MCF 10A (cell line): ENCODE measurements around the gene C20orf144. TPM values are rescaled to one million over a fixed set of nuclear protein-coding genes. Genes with fewer than 3 reads are reported as not detected.
"Not testable (repeated sequence)": the region's sequence is repeated elsewhere in the genome, so short reads cannot be mapped to it uniquely, and the experiment has no call there.

Experiments used
- BruUV-seq: library from RNA; stranded (reverse); fragments of 400-500 nt; replicated peaks from 2 replicates; lab custom pipeline; 2021; lab: Mats Ljungman, UMichigan
- CTCF ChIA-PET: fragments of 300-600 bp; sonication (Branson Sonifier 250); formaldehyde crosslinking; extraction: SDS; loops from one replicate; lab custom pipeline; 2021; ENCODE audit warnings: antibody characterized with exemption, inconsistent platforms; lab: Yijun Ruan, JAX
- POLR2A ChIA-PET: fragments of 300-600, 350-650 bp; sonication (Branson Sonifier 250); formaldehyde crosslinking; extraction: SDS; loops from one replicate; lab custom pipeline; 2020; ENCODE audit warnings: antibody characterized with exemption, inconsistent platforms; lab: Yijun Ruan, JAX
- DNase-seq: peaks from one replicate; pipeline ENCODE4 v3.0.0-alpha.2; 2018; ENCODE audit not compliant: unreplicated experiment
- H3K27ac Mint-ChIP-seq: one replicate; pipeline ENCODE4 v1.8.0; 2022; ENCODE audit warnings: mild to moderate bottlenecking, low read depth, mixed read lengths; ENCODE audit not compliant: unreplicated experiment
- H3K27me3 Mint-ChIP-seq: one replicate; pipeline ENCODE4 v1.8.0; 2022; ENCODE audit warnings: mixed read lengths; ENCODE audit not compliant: insufficient read depth, unreplicated experiment
- H3K36me3 Mint-ChIP-seq: one replicate; pipeline ENCODE4 v1.8.0; 2022; ENCODE audit warnings: mild to moderate bottlenecking, moderate library complexity, mixed read lengths; ENCODE audit not compliant: insufficient read depth, unreplicated experiment
- H3K4me1 Mint-ChIP-seq: one replicate; pipeline ENCODE4 v1.8.0; 2022; ENCODE audit warnings: mixed read lengths; ENCODE audit not compliant: insufficient read depth, unreplicated experiment
- H3K4me3 Mint-ChIP-seq: one replicate; pipeline ENCODE4 v1.8.0; 2022; ENCODE audit warnings: mild to moderate bottlenecking, moderate library complexity, mixed read lengths; ENCODE audit not compliant: unreplicated experiment
- H3K9me3 Mint-ChIP-seq: one replicate; pipeline ENCODE4 v1.8.0; 2022; ENCODE audit warnings: mixed read lengths; ENCODE audit not compliant: unreplicated experiment
- CTCF ChIP-seq: fragments of 200-600 bp; IDR thresholded peaks from one replicate; pipeline ENCODE4 v1.8.0; 2022; ENCODE audit warnings: antibody characterized with exemption, mild to moderate bottlenecking; ENCODE audit not compliant: unreplicated experiment
- intact Hi-C: fragments of 100-400 bp; cut with micrococcal nuclease; formaldehyde crosslinking; loops from 2 replicates; pipeline ENCODE4 v1.14.1; 2022
- total RNA-seq: library from RNA; stranded (reverse); gene quantifications from 2 replicates; pipeline ENCODE4 v1.2.3, GENCODE V29; 2022

Gene C20orf144
- total RNA-seq, 1 experiment from 2014 or later, result 0.21 TPM

DNA sequence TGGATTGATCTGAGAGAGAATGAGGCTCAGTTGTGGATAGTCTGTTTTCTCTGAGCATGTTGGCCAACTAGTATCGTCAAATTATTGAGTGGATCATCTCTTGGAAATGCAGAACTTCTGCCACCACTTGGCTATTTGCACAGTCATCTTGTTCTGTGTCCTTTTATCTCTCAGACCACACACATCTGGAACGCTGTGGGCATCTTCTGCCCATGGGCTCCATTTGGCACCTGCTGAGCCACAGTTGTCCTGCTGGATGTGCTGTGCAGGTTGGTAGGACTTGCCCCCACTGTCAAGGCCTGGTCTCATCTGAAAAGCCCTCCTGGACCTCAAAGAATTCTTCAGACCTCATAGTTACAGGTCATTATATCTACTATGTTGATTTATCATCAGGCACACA lies 16.7 kb upstream of the C20orf144 start:
- CTCF ChIA-PET, result interaction anchor here (1.2 kb wide), 1 partner anchor 23 kb away, joined by 4 read pairs; no protein-coding TSS in a partner anchor
- peaks cover 45% of the 10 kb centered on the region for H3K36me3 Mint-ChIP-seq
- TF ChIP-seq CTCF, result no peak
- no peak overlapping the region for H3K4me3 Mint-ChIP-seq
- H3K9me3 Mint-ChIP-seq, result no peaks in the 10 kb centered on the region
- POLR2A ChIA-PET, result interaction anchor here (1.1 kb wide), 1 partner anchor 35 kb away, joined by 3 read pairs; no protein-coding TSS in a partner anchor
- intact Hi-C loops, result no loop called here
- BruUV-seq, result no TSS peak
- H3K27ac Mint-ChIP-seq, result no peak overlapping the region
- H3K4me1 Mint-ChIP-seq, result peaks cover 10% of the 10 kb centered on the region
- DNase-seq, result no peak
- no peaks in the 10 kb centered on the region for H3K27me3 Mint-ChIP-seq

- no peak for DNase-seq
- Mint-ChIP-seq H3K27me3 (no peaks in the 10 kb centered on the region), H3K27ac (no peak overlapping the region), H3K4me1 (peaks cover 10% of the 10 kb centered on the region), H3K4me3 (no peak overlapping the region), H3K9me3 (no peaks in the 10 kb centered on the region), H3K36me3 (peaks cover 37% of the 10 kb centered on the region)
- TF ChIP-seq CTCF, result no peak
- BruUV-seq, result no TSS peak
- CTCF ChIA-PET, result interaction anchor here (1.7 kb wide), 1 partner anchor 30 kb away, joined by 4 read pairs; no protein-coding TSS in a partner anchor
- POLR2A ChIA-PET, result interaction anchor here (0.7 to 1.1 kb wide), 3 partner anchors 10 to 50 kb away, joined by 3 read pairs; no protein-coding TSS in a partner anchor
- intact Hi-C loops, result no loop called here
These were observed 15.9 kb upstream of the C20orf144 start for GRCh38 chr20:33646191-33646590.

GRCh38 chr20:33646959-33647602 lies 15.0 kb upstream of the C20orf144 start:
- peaks cover 31% of the 10 kb centered on the region for H3K36me3 Mint-ChIP-seq
- CTCF ChIA-PET, result interaction anchor here (0.6 to 1.7 kb wide), 5 partner anchors 31 to 1110 kb away, joined by 3 to 4 read pairs (median 3); no protein-coding TSS in a partner anchor
- H3K27ac Mint-ChIP-seq, result peak overlapping the region; percentile 49

DNA sequence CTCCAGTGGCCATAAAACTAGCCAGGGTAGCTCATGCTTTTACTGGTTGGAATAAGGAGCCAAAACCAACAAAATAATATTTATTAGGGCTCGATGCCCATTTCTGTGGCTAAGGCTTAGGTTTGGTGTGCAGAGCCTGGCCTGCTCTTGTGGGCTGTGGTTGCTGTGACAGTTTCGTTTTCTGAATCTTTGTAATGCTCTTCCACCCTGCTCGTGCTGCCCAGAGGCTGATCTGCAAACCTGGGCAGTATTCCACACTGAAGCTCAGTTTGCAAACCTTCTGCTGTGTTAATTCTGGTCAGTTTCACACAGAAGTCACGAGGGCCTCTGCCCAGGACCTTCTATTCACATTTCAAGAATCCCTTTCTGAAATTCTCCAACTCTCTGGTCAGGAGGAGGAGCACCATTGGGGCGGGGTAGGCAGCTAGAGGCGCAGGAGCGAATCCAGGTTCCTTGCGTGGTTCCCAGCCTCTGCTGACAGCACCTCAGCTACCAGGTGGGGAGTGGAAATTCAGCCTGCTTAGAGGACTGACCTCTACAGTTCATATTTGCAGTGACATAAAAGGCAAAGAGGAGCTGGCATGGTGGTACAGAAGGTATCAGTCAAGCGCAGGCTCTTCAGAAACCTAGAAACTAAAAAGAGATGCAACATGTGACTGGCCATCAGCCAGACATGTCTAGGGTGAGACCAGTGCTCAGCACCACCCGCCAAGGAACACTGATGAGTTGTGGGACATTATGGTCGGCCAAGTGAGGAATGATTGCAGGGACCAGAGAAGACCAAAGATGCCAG lies 14.3 kb upstream of the C20orf144 start:
- H3K4me1 Mint-ChIP-seq, result peaks cover 10% of the 10 kb centered on the region
- H3K36me3 Mint-ChIP-seq, result peaks cover 29% of the 10 kb centered on the region
- H3K4me3 Mint-ChIP-seq, result peak overlapping the region; percentile 63
- no peak for TF ChIP-seq CTCF
- intact Hi-C loops, result no loop called here
- no TSS peak for BruUV-seq
- ChIA-PET CTCF (interaction anchor here (0.7 to 1.7 kb wide), 4 partner anchors 32 to 190 kb away, joined by 3 to 4 read pairs (median 4); no protein-coding TSS in a partner anchor), POLR2A (interaction anchor here (0.6 to 3.8 kb wide), 2 partner anchors 16 to 199 kb away, joined by 3 to 13 read pairs; no protein-coding TSS in a partner anchor)
- H3K27me3 Mint-ChIP-seq, result no peaks in the 10 kb centered on the region
- no peaks in the 10 kb centered on the region for H3K9me3 Mint-ChIP-seq
- DNase-seq, result peak; percentile 51
- peak overlapping the region; percentile 49 for H3K27ac Mint-ChIP-seq

More at GRCh38 chr20:33646959-33647602, 15.0 kb upstream of the C20orf144 start:
- BruUV-seq, H3K27me3 Mint-ChIP-seq, DNase-seq, H3K4me3 Mint-ChIP-seq, H3K9me3 Mint-ChIP-seq, intact Hi-C loops, H3K4me1 Mint-ChIP-seq: not testable (repeated sequence)
- POLR2A ChIA-PET, result interaction anchor here (0.6 to 3.8 kb wide), 3 partner anchors 16 to 51 kb away, joined by 3 to 13 read pairs (median 3); no protein-coding TSS in a partner anchor
